Non-pigmented ciliary epithelial cell (primary cell): ENCODE measurements around the gene KNCN.

Experiments
- DNase-seq: peaks from one replicate; pipeline ENCODE4 v3.0.0-alpha.2; 2010; ENCODE audit warnings: low read depth

Gene KNCN

DNA sequence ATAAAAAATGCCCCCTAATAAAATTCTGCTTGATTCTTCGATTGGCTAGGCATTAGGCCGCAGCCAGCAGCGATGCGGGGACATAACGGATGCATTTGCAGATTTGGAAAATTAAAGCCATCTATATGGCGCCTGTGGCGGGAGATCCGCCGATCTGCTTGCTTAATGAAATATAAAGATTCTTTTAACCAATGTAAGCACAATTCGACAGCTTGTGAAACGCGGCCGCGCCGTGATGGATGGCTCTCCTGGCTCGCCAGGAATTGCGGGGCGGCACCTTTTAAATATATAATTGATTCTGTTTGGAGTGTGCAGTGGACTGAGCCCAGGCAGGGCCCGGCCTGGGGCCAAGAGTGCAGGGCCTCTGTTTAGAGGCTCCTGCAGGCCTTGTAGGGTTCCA, 53.8 kb downstream of the KNCN start:
- DNase-seq, result no peak

GRCh38 chr1:46497020-46497419, 54.4 kb downstream of the KNCN start:
- no peak for DNase-seq

- DNase-seq, result no peak
Measured at GRCh38 chr1:46496505-46496904, 54.9 kb downstream of the KNCN start.

DNA sequence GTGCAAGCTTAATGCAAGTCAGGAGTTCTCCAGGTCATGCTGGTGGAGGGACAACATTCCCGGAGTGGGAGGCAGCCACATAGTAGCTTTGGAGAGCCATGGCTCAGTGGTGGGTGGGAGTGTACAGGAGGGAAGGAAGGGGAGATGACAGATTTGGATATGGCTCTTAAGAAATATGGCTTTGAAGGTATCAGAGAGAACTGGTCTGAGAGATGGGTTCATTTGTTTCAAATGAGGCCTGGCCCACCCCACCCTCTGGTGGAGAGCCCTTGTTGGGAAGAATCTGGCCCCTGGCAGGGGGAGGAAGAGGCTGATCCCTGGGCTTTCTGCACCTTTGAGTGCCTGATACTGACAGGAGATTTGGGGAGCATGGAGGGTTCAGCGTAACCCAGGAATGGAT, 55.7 kb downstream of the KNCN start:
- no peak for DNase-seq
